Neuronal stem cell (in vitro differentiated cells): ENCODE data around the gene TMEM108.

ENCODE experiments used
- DNase-seq: peaks from one replicate; pipeline ENCODE4 v3.0.0-alpha.2; 2013; ENCODE audit warnings: low spot score
- H2AFZ ChIP-seq: one replicate; pipeline ENCODE4 v1.6.1; 2013; ENCODE audit warnings: mild to moderate bottlenecking, low read length, inconsistent platforms
- H2AK5ac ChIP-seq: 2 replicates; pipeline ENCODE4 v1.6.1; 2013; ENCODE audit warnings: low read depth, mild to moderate bottlenecking, inconsistent platforms, low read length, moderate library complexity, mixed read lengths
- H2BK120ac ChIP-seq: 2 replicates; pipeline ENCODE4 v1.6.1; 2013; ENCODE audit warnings: low read depth, mild to moderate bottlenecking, inconsistent platforms, low read length, moderate library complexity, mixed read lengths
- H2BK12ac ChIP-seq: one replicate; pipeline ENCODE4 v1.6.1; 2013; ENCODE audit warnings: low read length, inconsistent platforms
- H2BK15ac ChIP-seq: 2 replicates; pipeline ENCODE4 v1.6.1; 2013; ENCODE audit warnings: mild to moderate bottlenecking, low read length, inconsistent platforms, mixed read lengths
- H2BK5ac ChIP-seq: one replicate; pipeline ENCODE4 v1.6.1; 2013; ENCODE audit warnings: inconsistent platforms, mild to moderate bottlenecking, low read length, moderate library complexity
- H3K14ac ChIP-seq: one replicate; pipeline ENCODE4 v1.6.1; 2013; ENCODE audit warnings: low read length, inconsistent platforms
- H3K18ac ChIP-seq: 2 replicates; pipeline ENCODE4 v1.6.1; 2013; ENCODE audit warnings: low read length, inconsistent platforms
- H3K23ac ChIP-seq: 2 replicates; pipeline ENCODE4 v1.6.1; 2013; ENCODE audit warnings: low read depth, mild to moderate bottlenecking, mixed read lengths, low read length, inconsistent platforms; ENCODE audit not compliant: poor library complexity
- H3K27ac ChIP-seq: replicated peaks from 3 replicates; pipeline ENCODE4 v1.5.1; 2013; ENCODE audit warnings: low read length, inconsistent platforms
- H3K27me3 ChIP-seq, 3 experiments: 2 replicates each; pipeline ENCODE4 v1.6.1; 2013; ENCODE audit warnings: low read length in 3 of 3, mild to moderate bottlenecking in 2 of 3, inconsistent platforms in 1 of 3, low read depth in 1 of 3, mixed read lengths in 1 of 3, moderate library complexity in 1 of 3; ENCODE audit not compliant: control insufficient read depth in 3 of 3, insufficient read depth in 3 of 3
- H3K36me3 ChIP-seq, 2 donors: replicated peaks in 1 of 2; 2 replicates each; pipeline ENCODE4 v1.6.1; 2013; ENCODE audit warnings: low read length in 2 of 2; ENCODE audit not compliant: control insufficient read depth in 2 of 2, insufficient read depth in 2 of 2
- H3K4ac ChIP-seq: 2 replicates; pipeline ENCODE4 v1.6.1; 2013; ENCODE audit warnings: inconsistent platforms, mild to moderate bottlenecking, low read length, moderate library complexity
- H3K4me1 ChIP-seq, 2 donors: 1 replicate in 1 of 2; 2 replicates in 1 of 2; pipeline ENCODE4 v1.6.1; 2013; ENCODE audit warnings: low read length in 2 of 2, low read depth in 1 of 2; ENCODE audit not compliant: control insufficient read depth in 2 of 2, insufficient read depth in 1 of 2
- H3K4me2 ChIP-seq: one replicate; pipeline ENCODE4 v1.6.1; 2013; ENCODE audit warnings: mild to moderate bottlenecking, low read length, inconsistent platforms; ENCODE audit not compliant: insufficient read depth, poor library complexity, severe bottlenecking
- H3K4me3 ChIP-seq, 2 donors: 2 replicates each; pipeline ENCODE4 v1.5.1; 2013; ENCODE audit warnings: low read length in 2 of 2, mild to moderate bottlenecking in 2 of 2, inconsistent platforms in 1 of 2, moderate library complexity in 1 of 2
- H3K79me1 ChIP-seq: one replicate; pipeline ENCODE4 v1.6.1; 2013; ENCODE audit warnings: low read depth, mild to moderate bottlenecking, inconsistent platforms, low read length, moderate library complexity
- H3K9ac ChIP-seq: one replicate; pipeline ENCODE4 v1.6.1; 2013; ENCODE audit warnings: mild to moderate bottlenecking, low read depth, low read length, inconsistent platforms; ENCODE audit not compliant: poor library complexity
- H3K9me3 ChIP-seq, 2 donors: replicated peaks in 1 of 2; 2 replicates each; pipeline versions ENCODE3 to v1.6.1; 2013; ENCODE audit warnings: low read length in 2 of 2, mild to moderate bottlenecking in 2 of 2, inconsistent platforms in 1 of 2, low read depth in 1 of 2, mixed read lengths in 1 of 2, moderate library complexity in 1 of 2; ENCODE audit not compliant: control insufficient read depth in 2 of 2, insufficient read depth in 1 of 2
- H4K8ac ChIP-seq: one replicate; pipeline ENCODE4 v1.6.1; 2013; ENCODE audit warnings: low read depth, mild to moderate bottlenecking, inconsistent platforms, low read length, moderate library complexity
- H4K91ac ChIP-seq: one replicate; pipeline ENCODE4 v1.6.1; 2013; ENCODE audit warnings: low read length, low read depth, mild to moderate bottlenecking, inconsistent platforms; ENCODE audit not compliant: poor library complexity
- WGBS, 2 donors: extraction: QIAGEN DNeasy Blood & Tissue Kit; methylation state at CpG; one replicate each; pipeline ENCODE4 v1.1.7; 2013; ENCODE audit warnings: missing lambda C conversion rate in 2 of 2, mixed read lengths in 1 of 2; ENCODE audit not compliant: insufficient read length in 2 of 2, insufficient replicate concordance in 1 of 2; ENCODE audit errors: extremely low coverage in 2 of 2; 5-methylcytosine and 5-hydroxymethylcytosine counted together

TMEM108 gene

GRCh38 chr3:133124511-133124910 is 86.3 kb downstream of the TMEM108 start:
- Histone ChIP-seq H3K4me1 (peaks cover 0 to 1% of the 10 kb centered on the region in 2 donors), H3K27ac (no peak overlapping the region), H3K79me1 (no peaks in the 10 kb centered on the region), H2BK120ac (no peak overlapping the region), H2BK5ac (no peak overlapping the region), H3K23ac (no peak overlapping the region), H3K4me3 (no peak overlapping the region), H4K91ac (no peak overlapping the region), H3K4ac (no peak overlapping the region), H3K36me3 (no peaks in the 10 kb centered on the region), H4K8ac (no peak overlapping the region), H3K27me3 (no peaks in the 10 kb centered on the region), H3K9me3 (no peaks in the 10 kb centered on the region), H3K18ac (no peak overlapping the region), H2AK5ac (no peak overlapping the region), H3K4me2 (no peak overlapping the region), H3K9ac (no peak overlapping the region), H2BK15ac (no peak overlapping the region), H2AFZ (peak overlapping the region; percentile 53), H2BK12ac (no peak overlapping the region), H3K14ac (no peak overlapping the region)
- WGBS, 2 donors = no CpG with 5 or more reads among the region's 6 CpGs
- no peak for DNase-seq

- Histone ChIP-seq H2AFZ (no peak overlapping the region), H3K4me1 (peaks cover 0 to 1% of the 10 kb centered on the region in 2 donors), H3K9me3 (no peaks in the 10 kb centered on the region), H3K27me3 (peaks cover 0 to 2% (median 0%) of the 10 kb centered on the region in 3 experiments), H3K9ac (no peak overlapping the region), H3K4me3 (no peak overlapping the region), H3K36me3 (no peaks in the 10 kb centered on the region), H3K18ac (no peak overlapping the region), H2AK5ac (no peak overlapping the region), H3K23ac (no peak overlapping the region), H3K79me1 (no peaks in the 10 kb centered on the region), H4K8ac (no peak overlapping the region), H3K4me2 (no peak overlapping the region), H2BK120ac (no peak overlapping the region), H3K27ac (no peak overlapping the region), H2BK15ac (no peak overlapping the region), H3K4ac (no peak overlapping the region), H2BK5ac (no peak overlapping the region), H4K91ac (no peak overlapping the region), H3K14ac (no peak overlapping the region), H2BK12ac (no peak overlapping the region)
- no peak for DNase-seq
- no CpG with 5 or more reads among the region's 4 CpGs for WGBS, 2 donors
These were observed 87.0 kb downstream of the TMEM108 start for GRCh38 chr3:133125171-133125570.

GRCh38 chr3:133125802-133126201 is 87.6 kb downstream of the TMEM108 start:
- Histone ChIP-seq H4K91ac (no peak overlapping the region), H3K23ac (no peak overlapping the region), H3K79me1 (no peaks in the 10 kb centered on the region), H3K27ac (no peak overlapping the region), H2BK15ac (no peak overlapping the region), H3K9ac (no peak overlapping the region), H2AFZ (no peak overlapping the region), H3K9me3 (no peaks in the 10 kb centered on the region), H4K8ac (no peak overlapping the region), H3K4me2 (no peak overlapping the region), H2AK5ac (no peak overlapping the region), H3K18ac (no peak overlapping the region), H2BK5ac (no peak overlapping the region), H3K14ac (no peak overlapping the region), H3K27me3 (peaks cover 0 to 2% (median 0%) of the 10 kb centered on the region in 3 experiments), H3K4me3 (no peak overlapping the region), H3K4me1 (peaks cover 0 to 1% of the 10 kb centered on the region in 2 donors), H3K36me3 (no peaks in the 10 kb centered on the region), H2BK12ac (no peak overlapping the region), H2BK120ac (no peak overlapping the region), H3K4ac (no peak overlapping the region)
- WGBS, 2 donors = no CpG with 5 or more reads among the region's 2 CpGs
- DNase-seq = no peak

DNA sequence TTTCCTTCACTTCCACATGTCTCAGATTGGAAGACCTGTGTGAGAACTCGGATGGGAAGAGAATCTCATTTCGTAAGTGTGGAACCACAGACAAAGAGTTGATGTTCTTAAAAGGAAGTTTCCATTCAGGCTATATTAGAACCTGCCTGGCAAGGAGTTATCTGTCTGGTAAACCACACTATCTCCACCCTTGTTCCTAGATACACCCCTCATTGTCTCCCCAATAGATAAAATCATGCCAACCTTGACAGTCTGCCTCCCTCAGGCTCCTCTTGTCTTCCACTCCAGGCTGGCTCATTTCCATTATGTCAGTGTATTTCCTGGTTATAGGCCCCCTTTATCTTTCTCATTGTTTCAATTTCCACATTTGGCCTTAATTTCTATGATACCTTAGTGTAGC is 89.2 kb downstream of the TMEM108 start:
- Histone ChIP-seq H3K79me1 (no peaks in the 10 kb centered on the region), H3K4me1 (peaks cover 0 to 1% of the 10 kb centered on the region in 2 donors), H2BK120ac (no peak overlapping the region), H3K4ac (no peak overlapping the region), H2AK5ac (no peak overlapping the region), H4K91ac (no peak overlapping the region), H3K9ac (no peak overlapping the region), H3K23ac (no peak overlapping the region), H3K14ac (no peak overlapping the region), H3K18ac (no peak overlapping the region), H3K36me3 (no peaks in the 10 kb centered on the region), H3K4me2 (no peak overlapping the region), H3K4me3 (no peak overlapping the region), H3K27ac (no peak overlapping the region), H2AFZ (no peak overlapping the region), H4K8ac (no peak overlapping the region), H2BK15ac (no peak overlapping the region), H3K9me3 (no peaks in the 10 kb centered on the region), H2BK12ac (no peak overlapping the region), H2BK5ac (no peak overlapping the region), H3K27me3 (peaks cover 0 to 2% (median 0%) of the 10 kb centered on the region in 3 experiments)
- no peak for DNase-seq
- no CpG with 5 or more reads among the region's 2 CpGs for WGBS, 2 donors
